ENCODE measurements around the gene SNX15. TPM values are rescaled to one million over a fixed set of nuclear protein-coding genes. Genes with fewer than 3 reads are reported as not detected.
A peak's percentile ranks its signal among the peaks of the same experiment; 100 is the strongest.

The SNX15 gene
- total and polyA plus RNA-seq, 2 donors (not counting 1 experiment from before 2014, with no cell fraction given), result 26.0 to 28.5 TPM

DNA sequence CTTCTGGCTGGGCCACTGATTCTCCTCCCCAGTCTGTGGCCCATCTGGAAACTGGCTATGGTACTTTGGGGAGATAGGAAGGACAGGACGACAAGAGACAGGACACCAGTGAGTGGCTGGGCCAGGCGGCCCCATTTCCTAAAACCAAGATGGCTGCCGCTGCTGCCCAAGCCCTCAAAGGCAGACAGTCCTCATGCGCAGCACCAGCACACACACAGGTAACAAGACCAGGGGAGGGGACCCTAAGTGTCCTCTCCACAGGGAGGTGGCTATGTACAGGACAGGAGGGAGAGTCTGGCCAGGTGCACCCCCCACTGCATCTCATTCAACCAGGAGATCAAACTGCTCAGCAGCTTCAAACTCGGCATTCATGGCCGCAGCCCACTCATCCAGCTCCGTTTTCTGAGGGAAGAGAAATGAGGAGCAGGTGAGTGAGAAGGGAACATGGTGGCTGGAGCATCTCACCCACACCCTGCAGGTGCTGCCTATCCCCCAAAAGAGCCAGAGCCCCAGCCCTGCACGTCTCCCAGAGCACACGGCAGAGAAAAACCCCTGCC, 51.6 kb downstream of the SNX15 start:
- Histone ChIP-seq H3K4me2 (replicated peaks; ENCODE audit: low read depth, low read length, poor library complexity, severe bottlenecking) (no peak overlapping the region), H3K4me1 (ENCODE audit: control insufficient read depth in 2 of 2, insufficient read depth in 2 of 2, low read length in 2 of 2) (peaks cover 4 to 18% of the 10 kb centered on the region in 2 donors), H3K9ac (ENCODE audit: low read length) (no peak overlapping the region), H3K9me3 (ENCODE audit: control extremely low read depth in 1 of 3, control insufficient read depth in 2 of 3, insufficient read depth in 1 of 3, low read length in 2 of 3) (no peaks in the 10 kb centered on the region), H4K20me1 (ENCODE audit: control insufficient read depth, insufficient read depth, low read length, poor library complexity, severe bottlenecking) (no peaks in the 10 kb centered on the region), H2AFZ (ENCODE audit: insufficient read depth, low read depth, low read length, poor library complexity, severe bottlenecking) (peak overlapping the region; percentile 63), H3K27me3 (replicated peaks in 1 of 4; ENCODE audit: control extremely low read depth in 1 of 4, control insufficient read depth in 3 of 4, insufficient read depth in 4 of 4, low read length in 3 of 4) (no peaks in the 10 kb centered on the region), H3K27ac (ENCODE audit: low read length in 2 of 2) (peak overlapping the region in 1 of 2 donors; percentile 0), H3K4me3 (ENCODE audit: control extremely low read depth in 1 of 5, extremely low read depth in 1 of 5, insufficient read depth in 1 of 5, low read depth in 2 of 5, low read length in 4 of 5) (no peak overlapping the region), H3K79me2 (ENCODE audit: control insufficient read depth, insufficient read depth, low read length) (peaks cover 12% of the 10 kb centered on the region), H3K36me3 (replicated peaks in 1 of 2; ENCODE audit: control extremely low read depth in 1 of 2, control insufficient read depth in 1 of 2, extremely low read depth in 1 of 2, insufficient read depth in 2 of 2, low read length in 1 of 2) (no peaks in the 10 kb centered on the region)
- TF ChIP-seq, protein P1, sequence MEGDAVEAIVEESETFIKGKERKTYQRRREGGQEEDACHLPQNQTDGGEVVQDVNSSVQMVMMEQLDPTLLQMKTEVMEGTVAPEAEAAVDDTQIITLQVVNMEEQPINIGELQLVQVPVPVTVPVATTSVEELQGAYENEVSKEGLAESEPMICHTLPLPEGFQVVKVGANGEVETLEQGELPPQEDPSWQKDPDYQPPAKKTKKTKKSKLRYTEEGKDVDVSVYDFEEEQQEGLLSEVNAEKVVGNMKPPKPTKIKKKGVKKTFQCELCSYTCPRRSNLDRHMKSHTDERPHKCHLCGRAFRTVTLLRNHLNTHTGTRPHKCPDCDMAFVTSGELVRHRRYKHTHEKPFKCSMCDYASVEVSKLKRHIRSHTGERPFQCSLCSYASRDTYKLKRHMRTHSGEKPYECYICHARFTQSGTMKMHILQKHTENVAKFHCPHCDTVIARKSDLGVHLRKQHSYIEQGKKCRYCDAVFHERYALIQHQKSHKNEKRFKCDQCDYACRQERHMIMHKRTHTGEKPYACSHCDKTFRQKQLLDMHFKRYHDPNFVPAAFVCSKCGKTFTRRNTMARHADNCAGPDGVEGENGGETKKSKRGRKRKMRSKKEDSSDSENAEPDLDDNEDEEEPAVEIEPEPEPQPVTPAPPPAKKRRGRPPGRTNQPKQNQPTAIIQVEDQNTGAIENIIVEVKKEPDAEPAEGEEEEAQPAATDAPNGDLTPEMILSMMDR (IDR thresholded peaks at IDR 0.05), result no peak
- no peak for TF ChIP-seq EZH2 (IDR thresholded peaks at IDR 0.05; ENCODE audit: borderline replicate concordance, insufficient read depth, low read depth, low read length, poor library complexity, severe bottlenecking)
- Mint-ChIP-seq H3K4me1 (peaks cover 14% of the 10 kb centered on the region), H3K4me3 (no peak overlapping the region), H3K27me3 (no peaks in the 10 kb centered on the region), H3K27ac (peak overlapping the region; percentile 56), H3K9me3 (ENCODE audit: insufficient read depth) (no peaks in the 10 kb centered on the region)
- 75% methylated on average over 1 of the region's 9 CpGs for WGBS (ENCODE audit: insufficient coverage)
- DNase-seq (no peak), ATAC-seq (ENCODE audit: low read depth) (no peak)
- CTCF ChIA-PET, result interaction anchor here (0.5 to 0.9 kb wide), 7 partner anchors 11 to 231 kb away, joined by 3 to 6 read pairs (median 3); partner anchors contain the start of gene ARL2
- intact Hi-C loops (cut with micrococcal nuclease), result loop anchor here (1.0 kb wide), 1 partner anchor 65 kb away; the partner anchor contains the start of gene ARL2
- POLR2A ChIA-PET, result no interaction called here

DNA sequence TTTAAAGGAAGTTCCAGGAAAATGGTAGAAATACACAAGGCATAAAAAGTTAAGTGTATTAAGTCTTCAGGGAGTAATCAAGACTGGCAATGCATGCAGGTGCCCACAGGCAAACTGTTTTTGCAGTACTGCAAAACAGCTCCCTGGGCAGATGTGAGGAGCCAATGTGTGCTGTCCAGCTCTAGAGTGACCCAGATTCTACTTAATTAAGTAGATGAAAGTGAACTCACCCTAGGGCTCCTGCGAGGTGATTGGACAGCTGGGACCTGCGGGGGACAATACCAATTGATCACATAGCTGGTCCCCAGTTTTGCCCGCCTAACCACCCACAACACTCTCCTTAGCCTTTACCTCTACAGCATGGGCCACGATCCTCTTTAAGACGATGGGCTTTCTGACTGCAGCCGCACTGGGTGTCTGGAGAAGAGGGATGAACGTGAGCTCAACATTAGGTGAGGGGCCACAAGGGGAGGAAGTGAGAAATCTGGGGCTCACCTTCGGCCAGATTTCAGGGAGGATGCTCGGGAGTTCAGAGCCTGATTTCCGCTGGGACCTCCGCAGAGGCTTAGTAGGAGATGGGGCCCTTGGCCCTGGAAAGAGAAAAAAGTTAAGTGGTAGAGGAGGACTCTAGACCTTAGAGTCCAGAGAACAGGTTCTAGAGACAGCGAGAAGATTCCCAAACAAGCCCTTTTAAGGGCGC, 56.0 kb downstream of the SNX15 start:
- peak overlapping the region; percentile 53 to 77 (median 75) for H3K4me3 ChIP-seq (ENCODE audit: control extremely low read depth in 1 of 5, extremely low read depth in 1 of 5, insufficient read depth in 1 of 5, low read depth in 2 of 5, low read length in 4 of 5)
- intact Hi-C loops (cut with micrococcal nuclease), result no loop called here
- H3K27ac Mint-ChIP-seq, result peak overlapping the region; percentile 100
- H3K27ac ChIP-seq (ENCODE audit: low read length in 2 of 2), result peak overlapping the region; percentile 91 to 94
- H3K4me2 ChIP-seq (replicated peaks; ENCODE audit: low read depth, low read length, poor library complexity, severe bottlenecking), result peak overlapping the region; percentile 88
- no peaks in the 10 kb centered on the region for H3K27me3 Mint-ChIP-seq
- peaks cover 0 to 33% of the 10 kb centered on the region in 2 experiments for H3K36me3 ChIP-seq (replicated peaks in 1 of 2; ENCODE audit: control extremely low read depth in 1 of 2, control insufficient read depth in 1 of 2, extremely low read depth in 1 of 2, insufficient read depth in 2 of 2, low read length in 1 of 2)
- peak overlapping the region; percentile 98 for H3K4me3 Mint-ChIP-seq
- peak overlapping the region; percentile 86 for H3K9ac ChIP-seq (ENCODE audit: low read length)
- peaks cover 30% of the 10 kb centered on the region for H3K4me1 Mint-ChIP-seq
- TF ChIP-seq, protein P1 (IDR thresholded peaks at IDR 0.05), result no peak
- no peak for TF ChIP-seq EZH2 (IDR thresholded peaks at IDR 0.05; ENCODE audit: borderline replicate concordance, insufficient read depth, low read depth, low read length, poor library complexity, severe bottlenecking)
- no peaks in the 10 kb centered on the region for H3K9me3 ChIP-seq (ENCODE audit: control extremely low read depth in 1 of 3, control insufficient read depth in 2 of 3, insufficient read depth in 1 of 3, low read length in 2 of 3)
- no peaks in the 10 kb centered on the region for H3K9me3 Mint-ChIP-seq (ENCODE audit: insufficient read depth)
- peak overlapping the region; percentile 98 for H2AFZ ChIP-seq (ENCODE audit: insufficient read depth, low read depth, low read length, poor library complexity, severe bottlenecking)
- ChIA-PET POLR2A (no interaction called here), CTCF (interaction anchor here (1.7 to 2.0 kb wide), 2 partner anchors 27 to 42 kb away, joined by 6 to 8 read pairs; partner anchors contain the start of gene SAC3D1)
- no peaks in the 10 kb centered on the region for H3K27me3 ChIP-seq (replicated peaks in 1 of 4; ENCODE audit: control extremely low read depth in 1 of 4, control insufficient read depth in 3 of 4, insufficient read depth in 4 of 4, low read length in 3 of 4)
- peaks cover 8% of the 10 kb centered on the region for H4K20me1 ChIP-seq (ENCODE audit: control insufficient read depth, insufficient read depth, low read length, poor library complexity, severe bottlenecking)
- H3K79me2 ChIP-seq (ENCODE audit: control insufficient read depth, insufficient read depth, low read length), result peaks cover 31% of the 10 kb centered on the region
- WGBS (ENCODE audit: insufficient coverage), result 9% methylated on average over 8 of the region's 13 CpGs
- peaks cover 12 to 26% of the 10 kb centered on the region in 2 donors for H3K4me1 ChIP-seq (ENCODE audit: control insufficient read depth in 2 of 2, insufficient read depth in 2 of 2, low read length in 2 of 2)
- no peak for ATAC-seq (ENCODE audit: low read depth)
- DNase-seq, result no peak

Data from B cell (primary cell).